IMR-90 (cell line): ENCODE measurements around the gene PFKFB2.

Experiments used
- BHLHE40 ChIP-seq: fragments of 150-350 bp; IDR thresholded peaks from 2 replicates; pipeline ENCODE4 v1.6.1; 2016; ENCODE audit warnings: mild to moderate bottlenecking, low read depth, low read length
- CEBPB ChIP-seq: IDR thresholded peaks from 2 replicates; pipeline ENCODE4 v1.6.1; 2012; ENCODE audit warnings: low read depth, low read length, improper control_type of control experiment
- ELK1 ChIP-seq: fragments of 150-350 bp; IDR thresholded peaks from 2 replicates; pipeline ENCODE4 v1.6.1; 2016; ENCODE audit warnings: low read depth, mild to moderate bottlenecking, low read length, moderate library complexity, borderline replicate concordance
- MAZ ChIP-seq: IDR thresholded peaks from 2 replicates; pipeline ENCODE4 v1.6.1; 2012; ENCODE audit warnings: low read depth, mild to moderate bottlenecking, low read length, improper control_type of control experiment, moderate library complexity, borderline replicate concordance
- MXI1 ChIP-seq: IDR thresholded peaks from 2 replicates; pipeline ENCODE4 v1.6.1; 2012; ENCODE audit warnings: low read depth, mild to moderate bottlenecking, low read length, moderate library complexity, borderline replicate concordance
- POLR2A ChIP-seq: IDR thresholded peaks from 2 replicates; pipeline ENCODE4 v1.6.1; 2012; ENCODE audit warnings: mild to moderate bottlenecking, low read depth, low read length
- RAD21 ChIP-seq: IDR thresholded peaks from 2 replicates; pipeline ENCODE4 v1.6.1; 2012; ENCODE audit warnings: low read length, improper control_type of control experiment
- RFX5 ChIP-seq: IDR thresholded peaks from 2 replicates; pipeline ENCODE4 v1.8.0; 2012; ENCODE audit warnings: low read depth, mild to moderate bottlenecking, low read length, moderate library complexity
- TF ChIP-seq, protein P1 (sequence below): conservative IDR thresholded peaks from 2 replicates; pipeline ENCODE4 v1.5.1; 2012; ENCODE audit warnings: mild to moderate bottlenecking, low read depth, low read length, improper control_type of control experiment
- TF ChIP-seq, protein P2 (sequence below): fragments of 150-350 bp; IDR thresholded peaks from 2 replicates; pipeline ENCODE4 v1.6.1; 2017; ENCODE audit warnings: mild to moderate bottlenecking, antibody characterized with exemption, low read length, low read depth

GRCh38 chr1:207049054-207049453 is 4.0 kb upstream of the PFKFB2 start:
- TF ChIP-seq, protein P1, sequence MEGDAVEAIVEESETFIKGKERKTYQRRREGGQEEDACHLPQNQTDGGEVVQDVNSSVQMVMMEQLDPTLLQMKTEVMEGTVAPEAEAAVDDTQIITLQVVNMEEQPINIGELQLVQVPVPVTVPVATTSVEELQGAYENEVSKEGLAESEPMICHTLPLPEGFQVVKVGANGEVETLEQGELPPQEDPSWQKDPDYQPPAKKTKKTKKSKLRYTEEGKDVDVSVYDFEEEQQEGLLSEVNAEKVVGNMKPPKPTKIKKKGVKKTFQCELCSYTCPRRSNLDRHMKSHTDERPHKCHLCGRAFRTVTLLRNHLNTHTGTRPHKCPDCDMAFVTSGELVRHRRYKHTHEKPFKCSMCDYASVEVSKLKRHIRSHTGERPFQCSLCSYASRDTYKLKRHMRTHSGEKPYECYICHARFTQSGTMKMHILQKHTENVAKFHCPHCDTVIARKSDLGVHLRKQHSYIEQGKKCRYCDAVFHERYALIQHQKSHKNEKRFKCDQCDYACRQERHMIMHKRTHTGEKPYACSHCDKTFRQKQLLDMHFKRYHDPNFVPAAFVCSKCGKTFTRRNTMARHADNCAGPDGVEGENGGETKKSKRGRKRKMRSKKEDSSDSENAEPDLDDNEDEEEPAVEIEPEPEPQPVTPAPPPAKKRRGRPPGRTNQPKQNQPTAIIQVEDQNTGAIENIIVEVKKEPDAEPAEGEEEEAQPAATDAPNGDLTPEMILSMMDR, result no peak
- TF ChIP-seq, protein P2, sequence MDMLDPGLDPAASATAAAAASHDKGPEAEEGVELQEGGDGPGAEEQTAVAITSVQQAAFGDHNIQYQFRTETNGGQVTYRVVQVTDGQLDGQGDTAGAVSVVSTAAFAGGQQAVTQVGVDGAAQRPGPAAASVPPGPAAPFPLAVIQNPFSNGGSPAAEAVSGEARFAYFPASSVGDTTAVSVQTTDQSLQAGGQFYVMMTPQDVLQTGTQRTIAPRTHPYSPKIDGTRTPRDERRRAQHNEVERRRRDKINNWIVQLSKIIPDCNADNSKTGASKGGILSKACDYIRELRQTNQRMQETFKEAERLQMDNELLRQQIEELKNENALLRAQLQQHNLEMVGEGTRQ, result no peak
- no peak for TF ChIP-seq CEBPB
- TF ChIP-seq MAZ, result no peak
- TF ChIP-seq MXI1, result no peak
- TF ChIP-seq RAD21, result no peak
- TF ChIP-seq RFX5, result no peak
- no peak for TF ChIP-seq POLR2A
- no peak for TF ChIP-seq ELK1
- TF ChIP-seq BHLHE40, result no peak
